Kidney (tissue), 14 donors: ENCODE data around the gene HBB. TPM values are rescaled to one million over a fixed set of nuclear protein-coding genes. Genes with fewer than 3 reads are reported as not detected.

Experiments
- DNase-seq, 5 donors: peaks; one replicate each; pipeline ENCODE4 v3.0.0-alpha.2; 2013 to 2020
- FAIRE-seq: peaks from 2 replicates; lab custom pipeline; 2012; peaks lifted over from hg19 to GRCh38; lab: Jason Lieb, UNC
- H3K27ac ChIP-seq, 2 donors: one replicate each; pipeline ENCODE4 v1.7.0; 2013; ENCODE audit warnings: low read depth in 2 of 2, low read length in 2 of 2, inconsistent platforms in 1 of 2
- H3K27me3 ChIP-seq: one replicate; pipeline ENCODE4 v1.7.1; 2013; ENCODE audit warnings: low read length, inconsistent platforms; ENCODE audit not compliant: control insufficient read depth, insufficient read depth
- H3K36me3 ChIP-seq, 3 donors: one replicate each; pipeline versions ENCODE4 v1.7.0 to v1.7.1; 2013; ENCODE audit warnings: low read length in 3 of 3, control low read depth in 1 of 3, inconsistent platforms in 1 of 3; ENCODE audit not compliant: insufficient read depth in 3 of 3, control insufficient read depth in 2 of 3
- H3K4me1 ChIP-seq, 3 donors: one replicate each; pipeline versions ENCODE4 v1.7.0 to v1.7.1; 2013; ENCODE audit warnings: low read length in 3 of 3, inconsistent platforms in 1 of 3, low read depth in 1 of 3; ENCODE audit not compliant: control insufficient read depth in 2 of 3, insufficient read depth in 2 of 3
- H3K4me3 ChIP-seq, 3 donors: one replicate each; pipeline versions ENCODE4 v1.7.0 to v1.8.1; 2013; ENCODE audit warnings: low read length in 3 of 3, control low read depth in 1 of 3, inconsistent platforms in 1 of 3
- H3K9ac ChIP-seq, 3 donors: one replicate each; pipeline versions ENCODE4 v1.7.0 to v1.7.1; 2013; ENCODE audit warnings: low read length in 3 of 3, control low read depth in 1 of 3, inconsistent platforms in 1 of 3
- H3K9me3 ChIP-seq, 3 donors: one replicate each; pipeline versions ENCODE4 v1.7.0 to v1.7.1; 2013; ENCODE audit warnings: low read length in 3 of 3, control low read depth in 1 of 3, inconsistent platforms in 1 of 3; ENCODE audit not compliant: control insufficient read depth in 2 of 3, insufficient read depth in 1 of 3
- CTCF ChIP-seq: IDR thresholded peaks from 3 replicates; pipeline ENCODE4 v1.5.1; 2012; ENCODE audit warnings: mild to moderate bottlenecking, moderate library complexity, borderline replicate concordance; ENCODE audit not compliant: insufficient read depth; ENCODE audit errors: extremely low read depth
- intact Hi-C: fragments of 100-400 bp; cut with DNase I; formaldehyde crosslinking; loops from one replicate; pipeline ENCODE4 v1.11.1; 2022
- polyA plus RNA-seq: library from polyadenylated mRNA; stranded (reverse); fragments of 350-450 nt; fragmentation: Illumina TruSeq; extraction: RNeasy Lipid Tissue Mini Kit (QIAGEN cat#74804); gene quantifications from one replicate; pipeline ENCODE4 v1.2.3, GENCODE V29; 2014; ENCODE audit warnings: low read depth, low replicate concordance; ENCODE audit not compliant: insufficient read depth
- total RNA-seq: library from RNA; stranded (reverse); fragmentation: NEBNext Ultra II Directional; extraction: Animal tissue kit (Norgen Biotek cat#: 25700); gene quantifications from one replicate; pipeline ENCODE4 v1.2.1, GENCODE V29; 2021
- donor health status: control.
- donor health status: control.
- donor health status: control.
- donor health status: control.
- donor health status: control.
- donor health status: DM: yes; HTN: yes; CAD: no.
- donor health status: Normal renal cell carcinoma (clear cell type).

Gene HBB
- total and polyA plus RNA-seq, 2 donors from 2014 or later, result 10.9 to 59.9 TPM

GRCh38 chr11:5274395-5274794 is 47.5 kb upstream of the HBB start:
- no peak for TF ChIP-seq CTCF
- DNase-seq, result no peak
- Histone ChIP-seq H3K4me3 (no peak overlapping the region), H3K4me1 (no peaks in the 10 kb centered on the region), H3K27ac (no peak overlapping the region), H3K36me3 (no peaks in the 10 kb centered on the region), H3K9ac (no peak overlapping the region), H3K27me3 (no peaks in the 10 kb centered on the region), H3K9me3 (no peaks in the 10 kb centered on the region)
- no peak for FAIRE-seq
- intact Hi-C loops, result no loop called here

- no peak for TF ChIP-seq CTCF
- FAIRE-seq, result no peak
Measured at GRCh38 chr11:5272395-5273017, 45.6 kb upstream of the HBB start.

GRCh38 chr11:5269715-5270147 is 42.9 kb upstream of the HBB start, which contains the start of gene HBE1:
Gene HBE1 (minus strand): TSS chr11:5269945. CDS start chr11:5269890, 55 bp downstream.
- no peaks in the 10 kb centered on the region for H3K27me3 ChIP-seq
- no peak for FAIRE-seq
- intact Hi-C loops, result no loop called here
- DNase-seq, result no peak
- no peak within 1 kb of the TSS for H3K4me3 ChIP-seq
- H3K9me3 ChIP-seq, result no peaks in the 10 kb centered on the region
- TF ChIP-seq CTCF, result no peak
- no peak within 1 kb of the TSS for H3K9ac ChIP-seq
- H3K27ac ChIP-seq, result no peak within 1 kb of the TSS
- H3K4me1 ChIP-seq, result no peaks in the 10 kb centered on the region
- H3K36me3 ChIP-seq, result no peaks in the 10 kb centered on the region

More at GRCh38 chr11:5272395-5273017, 45.6 kb upstream of the HBB start:
- Histone ChIP-seq H3K27ac (no peak overlapping the region), H3K4me3 (no peak overlapping the region), H3K9me3 (no peaks in the 10 kb centered on the region), H3K36me3 (no peaks in the 10 kb centered on the region), H3K4me1 (no peaks in the 10 kb centered on the region), H3K9ac (no peak overlapping the region), H3K27me3 (no peaks in the 10 kb centered on the region)
- no peak for DNase-seq
- intact Hi-C loops, result no loop called here
